ENCODE measurements around the gene HACD2.

The HACD2 gene

DNA sequence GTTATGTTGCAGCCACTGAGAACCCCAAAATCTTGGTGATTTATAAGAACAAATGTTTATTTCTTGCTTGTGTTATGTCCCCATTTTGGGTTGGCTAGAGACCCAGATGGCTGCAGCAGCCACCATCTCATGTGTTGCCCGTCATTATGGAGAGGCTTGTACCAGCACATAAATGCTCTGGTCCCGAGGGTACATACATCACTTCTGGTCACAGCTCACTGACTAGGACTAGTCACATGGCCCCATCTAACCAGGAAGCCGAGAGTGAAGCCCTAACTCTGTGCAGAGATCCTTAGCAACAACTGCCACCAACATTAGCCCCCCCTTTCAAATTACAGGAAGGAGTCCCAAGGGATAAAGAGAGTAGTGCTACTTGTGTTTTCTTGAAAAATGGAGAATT is 25.5 kb upstream of the HACD2 start:
- TF ChIP-seq TAF1 (IDR thresholded peaks at IDR 0.05; ENCODE audit: low read depth) (no peak), TCF12 (IDR thresholded peaks at IDR 0.05; ENCODE audit: low read depth) (no peak), EP300 (IDR thresholded peaks at IDR 0.05; ENCODE audit: borderline replicate concordance) (no peak), YY1 (IDR thresholded peaks at IDR 0.05; ENCODE audit: low read depth) (no peak), CREB1 (IDR thresholded peaks at IDR 0.05; ENCODE audit: low read depth) (no peak), RAD21 (IDR thresholded peaks at IDR 0.05; ENCODE audit: low read depth) (no peak), CEBPB (IDR thresholded peaks at IDR 0.05) (no peak), ZBTB7A (IDR thresholded peaks at IDR 0.05; ENCODE audit: low read depth) (no peak)
- TF ChIP-seq, protein P1, sequence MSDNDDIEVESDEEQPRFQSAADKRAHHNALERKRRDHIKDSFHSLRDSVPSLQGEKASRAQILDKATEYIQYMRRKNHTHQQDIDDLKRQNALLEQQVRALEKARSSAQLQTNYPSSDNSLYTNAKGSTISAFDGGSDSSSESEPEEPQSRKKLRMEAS (IDR thresholded peaks at IDR 0.05), result no peak

- TF ChIP-seq EGR1 (IDR thresholded peaks at IDR 0.05) (no peak), CEBPB (IDR thresholded peaks at IDR 0.05) (no peak), TAF1 (IDR thresholded peaks at IDR 0.05; ENCODE audit: low read depth) (no peak), ZBTB7A (IDR thresholded peaks at IDR 0.05; ENCODE audit: low read depth) (no peak), TEAD4 (IDR thresholded peaks at IDR 0.05) (no peak), FOXM1 (IDR thresholded peaks at IDR 0.05; ENCODE audit: borderline replicate concordance, low read depth) (no peak), EP300 (IDR thresholded peaks at IDR 0.05; ENCODE audit: borderline replicate concordance) (no peak), CREB1 (IDR thresholded peaks at IDR 0.05; ENCODE audit: low read depth) (no peak), NFIC (IDR thresholded peaks at IDR 0.05) (no peak), YY1 (IDR thresholded peaks at IDR 0.05; ENCODE audit: low read depth) (no peak), TCF12 (IDR thresholded peaks at IDR 0.05; ENCODE audit: low read depth) (no peak)
- TF ChIP-seq, protein P2, sequence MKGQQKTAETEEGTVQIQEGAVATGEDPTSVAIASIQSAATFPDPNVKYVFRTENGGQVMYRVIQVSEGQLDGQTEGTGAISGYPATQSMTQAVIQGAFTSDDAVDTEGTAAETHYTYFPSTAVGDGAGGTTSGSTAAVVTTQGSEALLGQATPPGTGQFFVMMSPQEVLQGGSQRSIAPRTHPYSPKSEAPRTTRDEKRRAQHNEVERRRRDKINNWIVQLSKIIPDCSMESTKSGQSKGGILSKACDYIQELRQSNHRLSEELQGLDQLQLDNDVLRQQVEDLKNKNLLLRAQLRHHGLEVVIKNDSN (IDR thresholded peaks at IDR 0.05), result no peak
- TF ChIP-seq, protein P3, sequence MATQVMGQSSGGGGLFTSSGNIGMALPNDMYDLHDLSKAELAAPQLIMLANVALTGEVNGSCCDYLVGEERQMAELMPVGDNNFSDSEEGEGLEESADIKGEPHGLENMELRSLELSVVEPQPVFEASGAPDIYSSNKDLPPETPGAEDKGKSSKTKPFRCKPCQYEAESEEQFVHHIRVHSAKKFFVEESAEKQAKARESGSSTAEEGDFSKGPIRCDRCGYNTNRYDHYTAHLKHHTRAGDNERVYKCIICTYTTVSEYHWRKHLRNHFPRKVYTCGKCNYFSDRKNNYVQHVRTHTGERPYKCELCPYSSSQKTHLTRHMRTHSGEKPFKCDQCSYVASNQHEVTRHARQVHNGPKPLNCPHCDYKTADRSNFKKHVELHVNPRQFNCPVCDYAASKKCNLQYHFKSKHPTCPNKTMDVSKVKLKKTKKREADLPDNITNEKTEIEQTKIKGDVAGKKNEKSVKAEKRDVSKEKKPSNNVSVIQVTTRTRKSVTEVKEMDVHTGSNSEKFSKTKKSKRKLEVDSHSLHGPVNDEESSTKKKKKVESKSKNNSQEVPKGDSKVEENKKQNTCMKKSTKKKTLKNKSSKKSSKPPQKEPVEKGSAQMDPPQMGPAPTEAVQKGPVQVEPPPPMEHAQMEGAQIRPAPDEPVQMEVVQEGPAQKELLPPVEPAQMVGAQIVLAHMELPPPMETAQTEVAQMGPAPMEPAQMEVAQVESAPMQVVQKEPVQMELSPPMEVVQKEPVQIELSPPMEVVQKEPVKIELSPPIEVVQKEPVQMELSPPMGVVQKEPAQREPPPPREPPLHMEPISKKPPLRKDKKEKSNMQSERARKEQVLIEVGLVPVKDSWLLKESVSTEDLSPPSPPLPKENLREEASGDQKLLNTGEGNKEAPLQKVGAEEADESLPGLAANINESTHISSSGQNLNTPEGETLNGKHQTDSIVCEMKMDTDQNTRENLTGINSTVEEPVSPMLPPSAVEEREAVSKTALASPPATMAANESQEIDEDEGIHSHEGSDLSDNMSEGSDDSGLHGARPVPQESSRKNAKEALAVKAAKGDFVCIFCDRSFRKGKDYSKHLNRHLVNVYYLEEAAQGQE (IDR thresholded peaks at IDR 0.05; ENCODE audit: low read depth), result no peak
Observed at GRCh38 chr3:123609063-123609462, 24.2 kb upstream of the HACD2 start.

DNA sequence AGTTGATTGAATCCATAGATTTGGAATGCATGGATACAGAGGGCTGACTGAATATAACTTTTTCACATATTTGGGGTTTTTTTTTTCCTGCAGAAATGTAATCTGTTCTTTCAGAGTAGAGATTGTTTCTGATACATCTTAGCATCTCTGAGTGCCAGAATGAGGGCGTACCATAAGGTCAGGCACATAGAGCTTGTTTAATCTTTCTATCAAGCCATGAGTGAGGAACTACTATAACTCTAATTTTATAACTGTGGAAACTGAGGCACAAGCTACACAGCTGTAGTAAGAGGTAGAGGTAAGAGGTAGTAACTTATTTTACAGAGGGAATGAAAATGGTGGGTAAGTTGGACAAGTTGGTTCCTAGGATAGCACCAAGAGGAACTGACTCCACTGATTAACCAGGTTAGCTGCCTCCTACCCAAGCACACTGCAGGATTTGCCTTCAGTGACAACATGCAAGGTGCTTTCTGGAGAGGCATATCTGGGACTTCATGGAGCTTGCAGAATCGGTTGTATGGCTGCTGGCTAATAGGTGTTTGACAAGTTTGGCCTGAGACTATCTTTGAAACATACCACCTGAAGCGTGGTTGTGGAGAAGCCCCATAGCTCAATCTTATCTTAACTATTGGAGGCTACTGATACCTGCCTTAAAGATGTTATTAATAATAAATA is 23.5 kb upstream of the HACD2 start:
- TF ChIP-seq ZBTB7A (IDR thresholded peaks at IDR 0.05; ENCODE audit: low read depth), result no peak
- TF ChIP-seq TEAD4 (IDR thresholded peaks at IDR 0.05), result no peak
- no peak for TF ChIP-seq TCF12 (IDR thresholded peaks at IDR 0.05; ENCODE audit: low read depth)
- TF ChIP-seq FOXM1 (IDR thresholded peaks at IDR 0.05; ENCODE audit: borderline replicate concordance, low read depth), result no peak
- TF ChIP-seq, protein P2 (IDR thresholded peaks at IDR 0.05), result no peak
- no peak for TF ChIP-seq TAF1 (IDR thresholded peaks at IDR 0.05; ENCODE audit: low read depth)
- TF ChIP-seq YY1 (IDR thresholded peaks at IDR 0.05; ENCODE audit: low read depth), result no peak
- TF ChIP-seq RAD21 (IDR thresholded peaks at IDR 0.05; ENCODE audit: low read depth), result no peak
- no peak for TF ChIP-seq EGR1 (IDR thresholded peaks at IDR 0.05)
- TF ChIP-seq, protein P3 (IDR thresholded peaks at IDR 0.05; ENCODE audit: low read depth), result no peak
- TF ChIP-seq, protein P1 (IDR thresholded peaks at IDR 0.05), result no peak
- TF ChIP-seq EP300 (IDR thresholded peaks at IDR 0.05; ENCODE audit: borderline replicate concordance), result no peak

DNA sequence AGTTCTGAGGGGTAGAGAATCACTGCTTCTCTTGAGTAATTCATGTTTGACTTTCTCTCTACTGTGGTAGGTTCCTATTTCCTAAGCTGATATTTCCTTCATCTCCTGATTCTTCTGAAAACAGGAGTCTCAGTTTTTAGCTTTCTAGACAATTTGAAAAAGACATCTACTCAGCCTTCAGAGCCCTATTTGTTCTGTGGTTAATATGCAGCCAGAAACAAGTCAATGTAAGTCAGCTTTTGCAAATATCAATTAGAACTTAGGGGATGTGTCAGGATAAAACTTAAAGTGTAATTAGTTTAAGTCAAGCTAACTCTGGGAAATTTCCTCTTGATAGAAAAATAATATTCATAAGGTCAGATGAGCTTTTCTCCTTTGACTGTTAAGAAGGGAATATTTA is 21.7 kb upstream of the HACD2 start:
- TF ChIP-seq TCF12 (IDR thresholded peaks at IDR 0.05; ENCODE audit: low read depth) (no peak), NFIC (IDR thresholded peaks at IDR 0.05) (no peak), RAD21 (IDR thresholded peaks at IDR 0.05; ENCODE audit: low read depth) (no peak), EP300 (IDR thresholded peaks at IDR 0.05; ENCODE audit: borderline replicate concordance) (no peak), ZBTB7A (IDR thresholded peaks at IDR 0.05; ENCODE audit: low read depth) (no peak), EGR1 (IDR thresholded peaks at IDR 0.05) (no peak), TEAD4 (IDR thresholded peaks at IDR 0.05) (no peak), FOXM1 (IDR thresholded peaks at IDR 0.05; ENCODE audit: borderline replicate concordance, low read depth) (no peak), CEBPB (IDR thresholded peaks at IDR 0.05) (no peak), TAF1 (IDR thresholded peaks at IDR 0.05; ENCODE audit: low read depth) (no peak), YY1 (IDR thresholded peaks at IDR 0.05; ENCODE audit: low read depth) (no peak)
- TF ChIP-seq, protein P3 (IDR thresholded peaks at IDR 0.05; ENCODE audit: low read depth), result no peak
- TF ChIP-seq, protein P1 (IDR thresholded peaks at IDR 0.05), result no peak
- TF ChIP-seq, protein P2 (IDR thresholded peaks at IDR 0.05), result no peak

Measured in Ishikawa (cell line).